Endothelial cell (in vitro differentiated cells): ENCODE data around the gene COQ8A. TPM values are rescaled to one million over a fixed set of nuclear protein-coding genes. Genes with fewer than 3 reads are reported as not detected.

Experiments
- DNase-seq: peaks from one replicate; pipeline ENCODE4 v3.0.0; 2021; ENCODE audit warnings: low spot score
- H3K27ac Mint-ChIP-seq: one replicate; pipeline ENCODE4 v1.8.0; 2021; ENCODE audit warnings: mixed read lengths, inconsistent platforms; ENCODE audit not compliant: unreplicated experiment
- H3K27me3 Mint-ChIP-seq: one replicate; pipeline ENCODE4 v1.8.0; 2021; ENCODE audit warnings: mild to moderate bottlenecking, moderate library complexity, mixed read lengths, inconsistent platforms; ENCODE audit not compliant: unreplicated experiment
- H3K36me3 Mint-ChIP-seq: one replicate; pipeline ENCODE4 v1.8.0; 2021; ENCODE audit warnings: mild to moderate bottlenecking, low read depth, mixed read lengths, inconsistent platforms; ENCODE audit not compliant: unreplicated experiment
- H3K4me1 Mint-ChIP-seq: one replicate; pipeline ENCODE4 v1.8.0; 2021; ENCODE audit warnings: mild to moderate bottlenecking, mixed read lengths, inconsistent platforms; ENCODE audit not compliant: unreplicated experiment
- H3K4me3 Mint-ChIP-seq: one replicate; pipeline ENCODE4 v1.8.0; 2021; ENCODE audit warnings: mild to moderate bottlenecking, mixed read lengths, inconsistent platforms; ENCODE audit not compliant: unreplicated experiment
- H3K9me3 Mint-ChIP-seq: one replicate; pipeline ENCODE4 v1.8.0; 2021; ENCODE audit warnings: mixed read lengths, inconsistent platforms; ENCODE audit not compliant: unreplicated experiment
- total RNA-seq: library from RNA; stranded (reverse); fragmentation: NEBNext Ultra II Directional; extraction: Animal tissue kit (Norgen Biotek cat#: 25700); gene quantifications from one replicate; pipeline ENCODE4 v1.2.1, GENCODE V29; 2021; ENCODE audit not compliant: unreplicated experiment
- TF ChIP-seq, protein P1 (sequence below): fragments of 200-600 bp; sonication (generic); IDR thresholded peaks from one replicate; pipeline ENCODE4 v1.5.0; 2021; ENCODE audit warnings: antibody characterized with exemption; ENCODE audit not compliant: unreplicated experiment

COQ8A gene
- total RNA-seq, 1 donor from 2014 or later, result 22.7 TPM

DNA sequence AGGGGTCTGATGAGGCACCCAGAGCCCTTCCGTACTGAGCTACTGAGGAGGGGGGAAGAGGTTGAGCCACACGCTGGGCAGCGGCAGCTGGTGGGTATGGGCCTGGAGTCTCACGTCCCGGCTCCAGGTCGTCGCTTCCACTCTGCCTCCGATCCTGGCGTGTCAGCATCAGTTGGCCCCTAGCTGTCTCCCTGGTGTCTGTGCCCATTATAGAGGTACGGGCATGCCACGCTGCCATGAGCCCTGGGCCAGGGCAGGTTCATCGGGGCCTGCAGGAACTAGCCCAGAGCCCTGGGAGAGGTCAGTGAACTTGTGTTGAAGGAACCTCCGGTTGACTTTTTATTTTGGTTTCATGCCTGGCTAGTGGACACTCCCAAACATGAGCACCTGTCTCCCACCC lies 18.2 kb downstream of the COQ8A start:
- H3K9me3 Mint-ChIP-seq, result peaks cover 4% of the 10 kb centered on the region
- peaks cover 15% of the 10 kb centered on the region for H3K4me1 Mint-ChIP-seq
- peaks cover 13% of the 10 kb centered on the region for H3K27me3 Mint-ChIP-seq
- no peak overlapping the region for H3K27ac Mint-ChIP-seq
- H3K4me3 Mint-ChIP-seq, result no peak overlapping the region
- DNase-seq, result no peak
- peaks cover 16% of the 10 kb centered on the region for H3K36me3 Mint-ChIP-seq
- TF ChIP-seq, protein P1, sequence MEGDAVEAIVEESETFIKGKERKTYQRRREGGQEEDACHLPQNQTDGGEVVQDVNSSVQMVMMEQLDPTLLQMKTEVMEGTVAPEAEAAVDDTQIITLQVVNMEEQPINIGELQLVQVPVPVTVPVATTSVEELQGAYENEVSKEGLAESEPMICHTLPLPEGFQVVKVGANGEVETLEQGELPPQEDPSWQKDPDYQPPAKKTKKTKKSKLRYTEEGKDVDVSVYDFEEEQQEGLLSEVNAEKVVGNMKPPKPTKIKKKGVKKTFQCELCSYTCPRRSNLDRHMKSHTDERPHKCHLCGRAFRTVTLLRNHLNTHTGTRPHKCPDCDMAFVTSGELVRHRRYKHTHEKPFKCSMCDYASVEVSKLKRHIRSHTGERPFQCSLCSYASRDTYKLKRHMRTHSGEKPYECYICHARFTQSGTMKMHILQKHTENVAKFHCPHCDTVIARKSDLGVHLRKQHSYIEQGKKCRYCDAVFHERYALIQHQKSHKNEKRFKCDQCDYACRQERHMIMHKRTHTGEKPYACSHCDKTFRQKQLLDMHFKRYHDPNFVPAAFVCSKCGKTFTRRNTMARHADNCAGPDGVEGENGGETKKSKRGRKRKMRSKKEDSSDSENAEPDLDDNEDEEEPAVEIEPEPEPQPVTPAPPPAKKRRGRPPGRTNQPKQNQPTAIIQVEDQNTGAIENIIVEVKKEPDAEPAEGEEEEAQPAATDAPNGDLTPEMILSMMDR, result no peak

DNA sequence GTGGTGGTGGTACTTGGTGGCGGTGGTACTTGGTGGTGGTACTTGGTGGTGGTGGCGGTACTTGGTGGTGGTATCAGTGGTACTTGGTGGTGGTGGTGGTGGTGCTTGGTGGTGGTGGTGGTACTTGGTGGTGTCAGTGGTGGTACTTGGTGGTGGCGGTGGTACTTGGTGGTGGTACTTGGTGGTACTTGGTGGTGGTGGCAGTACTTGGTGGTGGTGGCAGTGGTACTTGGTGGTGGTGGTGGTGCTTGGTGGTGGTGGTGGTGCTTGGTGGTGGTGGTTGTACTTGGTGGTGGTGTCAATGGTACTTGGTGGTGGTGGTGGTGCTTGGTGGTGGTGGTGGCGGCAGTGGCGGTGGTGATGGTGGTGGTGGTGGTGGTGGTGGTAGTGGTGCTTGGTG lies 20.2 kb downstream of the COQ8A start:
- TF ChIP-seq, protein P1, result no peak
- no peak for DNase-seq
- Mint-ChIP-seq H3K4me1 (peaks cover 2% of the 10 kb centered on the region), H3K27me3 (peaks cover 10% of the 10 kb centered on the region), H3K27ac (no peak overlapping the region), H3K9me3 (no peaks in the 10 kb centered on the region), H3K36me3 (peaks cover 16% of the 10 kb centered on the region), H3K4me3 (no peak overlapping the region)

DNA sequence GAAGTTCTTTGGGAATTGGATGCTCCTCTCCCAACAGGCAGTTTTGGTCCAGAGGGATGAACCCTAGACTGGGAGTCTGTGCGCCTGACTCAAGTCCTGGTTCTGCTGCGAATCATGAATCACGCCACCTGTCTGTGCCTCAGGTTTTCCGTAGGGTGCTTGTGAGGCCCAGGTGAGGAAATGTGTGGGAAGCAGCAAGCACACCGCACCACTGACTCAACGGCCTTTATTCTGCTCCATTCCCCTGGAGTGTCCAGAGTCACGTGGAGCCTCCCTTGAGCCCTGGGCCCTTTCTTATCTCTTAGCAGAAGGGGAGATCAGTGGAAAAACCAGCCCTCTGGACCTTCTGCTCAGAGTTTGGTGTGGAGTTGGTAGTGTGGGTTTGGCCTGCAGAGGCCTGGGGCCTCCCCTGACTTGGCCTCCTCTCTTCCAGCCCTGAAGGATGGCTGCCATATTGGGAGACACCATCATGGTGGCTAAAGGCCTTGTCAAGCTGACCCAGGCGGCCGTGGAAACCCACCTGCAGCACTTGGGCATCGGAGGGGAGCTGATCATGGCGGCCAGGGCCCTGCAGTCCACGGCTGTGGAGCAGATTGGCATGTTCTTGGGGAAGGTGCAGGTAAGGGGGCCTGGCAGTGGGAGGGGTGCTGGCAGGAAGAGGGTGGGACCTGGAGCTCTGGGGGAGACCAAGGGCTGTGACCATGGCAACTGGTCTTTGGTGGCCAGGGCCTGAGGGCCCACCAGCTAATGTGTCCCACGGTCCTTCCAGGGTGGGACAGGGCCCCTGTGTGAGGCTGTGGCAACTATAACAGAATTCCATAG lies 21.1 kb downstream of the COQ8A start:
- Mint-ChIP-seq H3K4me1 (peaks cover 2% of the 10 kb centered on the region), H3K27ac (no peak overlapping the region), H3K36me3 (peaks cover 17% of the 10 kb centered on the region), H3K9me3 (no peaks in the 10 kb centered on the region), H3K27me3 (peaks cover 10% of the 10 kb centered on the region), H3K4me3 (no peak overlapping the region)
- TF ChIP-seq, protein P1, result no peak
- no peak for DNase-seq

DNA sequence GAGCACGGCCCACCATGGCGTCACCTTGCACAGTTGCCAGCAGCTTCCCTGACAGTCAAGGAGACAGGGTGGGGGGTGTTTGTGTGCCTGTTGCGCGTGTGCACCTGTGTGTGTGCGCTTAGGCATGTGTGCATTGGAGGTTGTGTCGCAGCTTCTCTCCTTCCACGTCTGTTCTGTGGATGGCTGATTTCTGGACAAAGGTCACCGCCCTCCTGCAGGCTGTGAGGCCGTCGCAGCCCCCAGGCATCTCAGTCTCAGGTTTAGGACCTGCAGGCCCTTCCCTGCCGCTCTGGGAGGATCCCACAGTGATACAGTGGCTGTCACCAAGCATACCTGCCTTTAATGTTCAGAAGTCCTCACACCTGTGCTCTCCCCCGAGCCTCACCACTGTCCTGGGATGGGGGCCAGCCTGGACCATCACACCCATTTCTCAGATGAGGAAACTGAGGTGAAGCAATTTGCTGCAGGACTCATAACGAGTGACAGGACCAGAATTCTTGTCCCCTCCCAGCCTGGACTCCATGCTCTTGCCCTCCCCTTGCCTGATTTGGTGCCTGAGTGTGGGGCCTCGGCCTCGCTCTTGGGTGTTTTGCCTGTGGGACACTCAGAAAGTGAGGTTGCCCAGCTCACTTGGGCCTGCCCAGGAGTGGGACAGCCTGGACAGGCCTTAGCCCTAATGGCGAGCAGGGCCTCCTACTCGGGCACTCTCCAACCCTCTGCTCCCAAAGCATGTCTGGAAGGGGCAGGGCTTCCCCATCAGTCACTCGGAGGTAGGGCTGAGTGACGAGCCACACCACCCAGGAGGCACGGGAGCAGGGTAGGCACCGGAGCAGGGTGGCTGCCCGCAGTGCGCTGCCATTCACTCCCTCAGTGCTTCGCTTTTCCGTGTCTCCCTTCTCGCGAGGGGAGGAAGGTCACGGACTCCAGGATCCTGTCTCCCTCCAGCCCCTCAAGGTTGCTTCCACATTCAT lies 22.6 kb downstream of the COQ8A start:
- no peaks in the 10 kb centered on the region for H3K9me3 Mint-ChIP-seq
- H3K4me1 Mint-ChIP-seq, result peaks cover 2% of the 10 kb centered on the region
- peaks cover 5% of the 10 kb centered on the region for H3K27me3 Mint-ChIP-seq
- TF ChIP-seq, protein P1, result no peak
- no peak overlapping the region for H3K27ac Mint-ChIP-seq
- no peak for DNase-seq
- no peak overlapping the region for H3K4me3 Mint-ChIP-seq
- H3K36me3 Mint-ChIP-seq, result peaks cover 11% of the 10 kb centered on the region
